ENCODE measurements around the gene UBTD1.
"Not testable (repeated sequence)": the region's sequence is repeated elsewhere in the genome, so short reads cannot be mapped to it uniquely, and the experiment has no call there.

Gene UBTD1

DNA sequence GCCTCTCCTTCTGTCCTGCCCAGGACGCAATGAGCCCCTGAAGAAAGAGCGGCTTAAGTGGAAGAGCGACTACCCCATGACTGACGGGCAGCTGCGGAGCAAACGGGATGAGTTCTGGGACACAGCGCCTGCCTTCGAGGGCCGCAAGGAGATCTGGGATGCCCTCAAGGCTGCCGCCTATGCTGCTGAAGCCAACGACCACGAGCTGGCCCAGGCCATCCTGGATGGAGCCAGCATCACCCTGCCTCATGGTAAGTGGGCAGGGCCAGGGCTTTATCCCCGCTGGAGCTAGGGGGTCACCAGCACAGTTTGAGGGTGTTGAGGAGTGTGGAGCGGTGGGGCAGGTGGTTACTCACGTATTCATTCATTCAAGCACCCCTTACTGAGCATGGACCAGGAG, 69.2 kb downstream of the UBTD1 start:
- no peak for DNase-seq

GRCh38 chr10:97570146-97570788, 71.5 kb downstream of the UBTD1 start:
- no peak for DNase-seq

DNA sequence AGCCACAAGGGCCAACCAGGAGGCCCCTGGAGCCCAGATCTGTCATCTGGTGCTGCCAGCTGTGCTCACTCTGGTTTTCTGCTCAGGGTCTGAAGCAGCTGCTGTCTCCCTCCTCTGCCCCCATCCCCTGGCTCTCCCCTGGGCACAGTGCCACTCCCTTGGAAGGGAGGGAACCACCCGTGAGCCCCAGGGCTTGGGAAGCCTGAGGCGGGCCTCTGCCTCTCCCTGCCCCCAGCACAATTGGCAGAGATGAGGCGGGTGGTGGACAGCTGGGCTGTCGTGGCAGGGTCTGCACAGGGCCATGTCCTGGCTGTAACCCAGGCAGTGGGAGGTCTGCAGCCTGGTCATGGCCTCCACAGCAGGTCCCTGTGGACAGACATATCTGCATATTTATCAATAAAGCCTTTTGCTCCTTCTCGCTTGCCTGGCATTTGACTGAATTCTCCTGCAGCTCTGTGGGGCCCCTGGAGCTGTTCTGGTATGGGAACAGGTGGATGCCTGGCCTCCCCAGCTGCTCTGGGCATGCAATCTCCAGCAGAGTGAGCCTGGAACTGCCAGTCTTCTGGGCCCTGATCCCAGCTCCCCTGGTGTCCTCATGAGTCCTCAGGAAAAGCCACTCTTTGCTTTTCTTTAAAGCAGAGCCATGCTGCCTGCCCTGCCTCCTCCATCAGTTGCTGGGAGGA, 72.2 kb downstream of the UBTD1 start:
- DNase-seq: no peak

DNA sequence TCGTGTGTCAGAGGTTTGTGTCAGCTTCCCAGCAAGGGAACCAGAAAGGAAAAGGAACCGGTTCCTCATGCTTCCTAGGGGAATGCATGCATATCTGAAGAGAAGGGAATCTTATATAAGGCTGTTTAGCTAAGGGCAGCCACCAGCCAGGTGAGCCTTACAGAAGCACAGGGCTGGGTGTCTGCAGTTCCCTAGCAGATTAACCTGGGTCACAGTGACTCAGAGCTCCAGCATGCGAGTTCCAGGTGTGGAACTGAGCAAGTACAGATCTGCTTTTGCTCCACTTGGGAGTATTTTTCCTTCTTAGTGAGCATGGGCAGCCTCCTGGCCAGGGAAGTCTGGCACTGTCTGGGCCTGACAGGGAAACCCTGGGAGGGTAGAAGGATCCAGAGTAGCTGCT, 72.9 kb downstream of the UBTD1 start:
- DNase-seq: no peak

DNA sequence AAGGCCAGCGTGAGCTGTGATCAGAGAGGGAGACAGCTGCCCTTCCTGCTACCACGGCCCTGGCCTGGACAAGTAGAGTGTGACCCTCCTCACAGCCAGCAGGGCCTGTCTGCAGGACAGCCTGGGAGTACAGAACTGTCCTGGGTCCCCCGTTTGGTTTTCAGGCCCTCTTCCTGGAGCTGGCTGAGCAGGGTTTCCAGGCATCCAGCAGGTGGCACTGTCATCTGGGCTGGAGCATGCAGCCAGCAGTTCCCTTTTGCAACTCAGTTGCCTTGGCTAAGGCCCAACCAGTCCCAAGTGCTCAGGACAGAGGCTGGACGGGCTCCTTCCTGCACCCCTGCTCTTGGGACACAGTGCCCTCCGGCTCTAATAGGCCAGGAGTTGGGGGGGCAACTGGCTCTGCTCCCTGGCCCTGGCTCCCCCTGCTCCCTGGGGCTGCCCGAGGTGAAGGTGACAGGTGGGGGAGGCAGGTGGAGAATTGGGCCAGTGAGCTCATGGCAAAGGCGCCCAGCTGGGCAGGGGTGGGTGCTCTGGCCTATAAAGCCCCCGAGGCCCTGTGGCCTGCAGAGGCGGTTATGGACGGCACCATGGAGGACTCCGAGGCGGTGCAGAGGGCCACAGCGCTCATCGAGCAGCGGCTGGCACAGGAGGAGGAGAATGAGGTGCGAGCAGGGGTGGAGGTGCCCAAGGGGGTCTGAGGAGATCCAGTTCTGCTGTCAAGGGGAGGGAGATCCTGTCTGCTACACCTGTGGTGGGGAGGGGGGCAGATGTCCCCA, 73.7 kb downstream of the UBTD1 start, which contains the start of gene ANKRD2:
TSS of gene ANKRD2 (plus strand) at position 566 of the 776 bp plus-strand sequence. CDS start at position 576, 10 bp downstream.
- peak; percentile 48 for DNase-seq

GRCh38 chr10:97573021-97573420, 74.3 kb downstream of the UBTD1 start:
- DNase-seq: no peak

DNA sequence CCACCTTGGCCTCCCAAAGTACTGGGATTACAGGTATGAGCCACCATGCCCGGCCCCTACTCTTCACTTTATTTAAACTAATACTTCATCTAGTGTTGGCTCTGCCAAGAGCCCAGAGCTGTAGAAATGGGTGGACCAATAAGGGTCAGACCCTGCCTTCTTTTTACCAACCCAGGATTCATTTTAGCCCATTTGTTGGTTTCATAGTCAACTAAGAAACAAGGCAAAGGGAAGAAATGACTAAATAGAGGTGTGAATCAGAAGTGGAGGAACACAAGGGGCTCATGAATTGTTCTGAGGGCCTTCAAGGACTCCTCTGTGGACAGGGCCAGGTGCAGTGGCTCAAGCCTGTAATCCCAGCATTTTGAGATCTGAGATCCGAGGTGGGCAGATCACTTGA, 74.9 kb downstream of the UBTD1 start:
- no peak for DNase-seq

- no peak for DNase-seq
Measured at GRCh38 chr10:97574374-97575126, 75.8 kb downstream of the UBTD1 start.

DNA sequence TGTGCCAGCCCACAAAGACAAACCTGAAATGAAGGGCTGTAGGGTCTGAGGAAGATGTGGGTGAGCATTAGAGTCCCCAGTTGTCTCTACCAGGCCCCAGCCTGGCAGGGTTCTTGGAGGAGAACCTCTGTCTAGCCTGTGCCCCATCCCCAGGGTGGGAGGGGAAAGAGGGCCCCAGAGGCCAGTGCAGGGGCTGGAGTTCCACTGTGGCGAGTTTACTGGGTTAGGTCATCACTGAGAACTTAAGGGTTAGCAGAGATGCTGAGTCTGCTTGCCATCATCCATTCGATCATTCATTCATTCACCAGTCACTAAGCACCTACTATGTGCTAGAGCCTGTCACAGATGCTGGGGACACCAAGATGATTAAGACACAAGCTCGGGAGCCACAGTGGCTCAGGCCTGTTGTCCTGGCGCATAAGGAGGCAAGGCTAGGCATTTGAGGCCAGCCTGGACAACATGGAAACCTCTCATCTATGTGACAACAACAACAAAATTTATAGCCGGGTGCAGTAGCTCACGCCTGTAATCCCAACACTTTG, 76.5 kb downstream of the UBTD1 start:
- DNase-seq: no peak

DNA sequence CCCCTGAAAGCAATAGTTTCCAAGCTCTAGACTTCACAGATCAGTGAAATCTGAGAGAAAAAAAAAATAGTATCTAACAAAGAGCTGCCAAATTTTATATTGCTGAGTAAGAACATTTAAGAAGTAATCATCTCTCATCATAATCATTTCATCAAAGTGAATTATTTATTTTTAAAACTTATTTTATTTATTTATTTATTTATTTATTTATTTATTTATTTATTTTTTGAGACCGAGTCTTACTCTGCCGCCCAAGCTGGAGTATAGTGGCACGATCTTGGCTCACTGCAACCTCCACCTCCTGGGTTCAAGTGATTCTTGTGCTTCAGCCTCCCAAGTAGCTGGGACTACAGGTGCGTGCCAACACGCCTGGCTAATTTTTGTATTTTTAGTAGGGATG, 77.8 kb downstream of the UBTD1 start:
- not testable (repeated sequence) for DNase-seq

DNA sequence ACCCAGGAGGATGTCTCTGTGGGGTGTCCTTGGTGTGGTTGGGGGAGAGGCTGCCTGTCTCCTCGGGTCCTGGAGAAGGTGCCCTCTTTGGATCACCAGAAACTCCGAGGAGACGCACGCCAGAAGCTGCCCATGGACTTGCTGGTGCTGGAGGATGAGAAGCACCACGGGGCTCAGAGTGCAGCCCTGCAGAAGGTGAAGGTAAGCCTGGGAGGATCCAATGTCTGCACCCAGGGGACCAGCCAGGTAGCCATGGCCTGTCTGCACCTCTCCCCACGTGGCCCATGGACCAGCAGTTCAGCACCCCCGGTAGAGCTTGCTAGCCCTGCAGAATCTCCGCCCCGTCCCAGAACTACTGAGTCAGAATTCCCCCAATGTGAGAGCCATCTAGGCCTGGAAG, 79.0 kb downstream of the UBTD1 start:
- DNase-seq: no peak

DNA sequence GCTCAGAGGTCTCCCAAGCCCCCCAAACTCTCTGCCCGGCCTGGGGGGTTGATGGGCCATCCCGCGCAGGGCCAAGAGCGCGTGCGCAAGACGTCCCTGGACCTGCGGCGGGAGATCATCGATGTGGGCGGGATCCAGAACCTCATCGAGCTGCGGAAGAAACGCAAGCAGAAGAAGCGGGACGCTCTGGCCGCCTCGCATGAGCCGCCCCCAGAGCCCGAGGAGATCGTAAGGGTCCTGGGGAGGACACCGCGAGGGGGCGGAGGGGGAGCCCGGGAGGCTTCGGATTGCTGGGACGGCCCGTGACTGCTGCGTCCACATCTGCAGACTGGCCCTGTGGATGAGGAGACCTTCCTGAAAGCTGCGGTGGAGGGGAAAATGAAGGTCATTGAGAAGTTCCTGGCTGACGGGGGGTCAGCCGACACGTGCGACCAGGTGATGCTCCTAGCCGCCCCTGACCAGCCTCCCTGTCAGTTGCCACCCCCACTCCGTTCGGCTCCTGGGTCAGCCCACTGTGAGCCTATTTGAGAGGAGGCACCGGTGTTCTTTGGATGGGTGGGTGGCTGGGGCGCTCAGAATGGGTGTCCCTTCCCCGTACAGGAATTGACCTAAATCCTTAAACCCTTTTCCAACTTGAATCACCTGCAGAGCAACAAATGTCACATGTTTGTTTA, 79.6 kb downstream of the UBTD1 start:
- DNase-seq: no peak

DNA sequence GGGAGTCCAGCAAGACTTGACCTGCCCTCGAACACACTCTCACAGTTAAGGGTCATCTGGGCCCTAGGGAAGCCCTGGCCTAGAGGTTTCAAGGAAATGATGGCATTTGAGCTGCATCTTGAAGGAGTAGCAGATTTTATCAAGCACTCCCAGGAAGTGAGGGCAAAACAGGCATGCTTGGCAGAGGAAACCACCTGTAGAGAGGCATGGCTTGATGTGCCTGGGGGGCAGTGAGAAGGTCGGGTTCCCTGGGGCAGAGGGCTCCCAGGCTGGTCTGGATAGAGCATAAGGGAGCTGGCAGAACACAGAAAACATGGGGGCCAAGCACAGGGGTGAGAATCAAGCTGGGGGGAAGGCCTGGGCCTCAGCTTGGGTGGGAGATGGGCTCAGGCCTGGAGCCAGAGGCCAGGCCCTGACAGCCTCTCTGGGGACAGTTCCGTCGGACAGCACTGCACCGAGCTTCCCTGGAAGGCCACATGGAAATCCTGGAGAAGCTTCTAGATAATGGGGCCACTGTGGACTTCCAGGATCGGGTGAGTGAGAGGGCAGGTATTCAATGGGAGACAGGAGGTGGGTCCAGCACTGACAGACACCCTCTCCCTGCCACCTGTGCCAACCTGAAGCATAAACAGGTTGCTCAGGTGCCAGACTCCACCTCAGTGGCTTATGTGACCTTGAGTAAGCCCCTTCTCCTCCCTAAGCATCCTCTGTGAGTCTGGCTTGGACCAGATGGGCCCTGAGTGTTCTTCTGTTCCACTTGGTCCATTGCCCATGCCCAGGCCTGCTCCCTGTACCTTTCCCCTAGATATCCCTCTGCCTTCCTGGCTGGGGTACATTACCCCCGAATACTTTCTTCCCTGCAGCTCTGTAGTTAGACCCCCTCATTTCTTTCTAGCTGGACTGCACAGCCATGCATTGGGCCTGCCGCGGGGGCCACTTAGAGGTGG, 82.0 kb downstream of the UBTD1 start:
- no peak for DNase-seq

DNA sequence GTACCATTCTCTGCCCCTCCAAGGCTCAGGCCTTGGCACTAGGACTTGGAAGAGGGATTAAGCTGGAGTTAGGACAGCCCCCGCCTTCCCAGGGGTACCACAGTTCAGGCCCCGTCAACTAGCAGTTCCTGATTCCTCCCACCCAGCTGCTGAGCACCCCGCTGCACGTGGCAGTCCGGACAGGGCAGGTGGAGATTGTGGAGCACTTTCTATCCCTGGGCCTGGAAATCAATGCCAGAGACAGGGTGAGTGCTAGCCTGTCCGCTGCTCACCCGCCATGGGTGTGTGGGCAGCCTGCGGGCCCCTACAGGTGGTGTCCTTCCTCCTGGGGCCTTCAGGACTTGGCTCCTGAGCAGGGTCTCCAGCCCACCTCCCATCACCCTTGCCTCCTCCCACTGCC, 83.4 kb downstream of the UBTD1 start:
- DNase-seq: no peak

GRCh38 chr10:97583476-97583875, 84.8 kb downstream of the UBTD1 start:
- DNase-seq: no peak

DNA sequence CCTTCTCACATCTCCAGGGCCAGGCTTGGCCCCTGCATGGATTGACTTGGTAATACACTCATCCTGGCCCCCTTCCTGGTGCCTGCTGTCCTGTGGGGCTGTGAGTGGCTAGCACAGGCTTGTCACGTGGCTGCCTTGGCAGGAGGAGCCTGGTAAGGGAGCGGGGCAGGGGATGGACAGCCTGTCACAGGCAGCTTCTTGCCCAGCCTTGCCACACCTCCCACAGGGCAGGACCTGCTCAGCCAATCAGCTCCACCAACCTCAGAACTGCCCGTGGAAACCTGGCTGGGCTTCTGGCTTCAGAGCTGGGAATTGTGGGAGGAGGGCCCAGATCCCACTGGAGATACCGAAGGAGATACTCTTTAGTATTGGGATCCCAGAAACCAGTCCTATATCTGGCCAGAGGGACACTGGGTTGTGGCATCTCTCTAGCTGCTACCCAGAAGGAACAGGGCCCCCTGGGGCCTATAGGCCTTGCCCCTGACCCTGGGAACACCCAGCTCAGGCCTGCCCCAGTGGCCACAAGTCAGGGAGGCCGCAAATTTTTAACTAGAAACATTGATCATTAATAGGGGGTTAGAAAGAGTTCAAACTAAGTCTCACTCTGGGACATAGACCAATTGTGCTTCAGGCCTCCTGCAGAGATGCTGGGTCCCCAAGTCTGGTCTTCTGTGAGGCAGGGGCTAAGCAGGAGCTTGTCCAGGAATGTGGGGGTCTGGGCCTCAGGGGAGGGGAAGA, 85.5 kb downstream of the UBTD1 start, which contains the start of gene HOGA1:
TSS of gene HOGA1 (plus strand) at position 330 of the 738 bp plus-strand sequence. CDS start at position 645, 315 bp downstream.
- DNase-seq: no peak

- no peak for DNase-seq
Measured at GRCh38 chr10:97584798-97585438, 86.2 kb downstream of the UBTD1 start.

GRCh38 chr10:97585439-97585811, 86.7 kb downstream of the UBTD1 start:
- DNase-seq: no peak

DNA sequence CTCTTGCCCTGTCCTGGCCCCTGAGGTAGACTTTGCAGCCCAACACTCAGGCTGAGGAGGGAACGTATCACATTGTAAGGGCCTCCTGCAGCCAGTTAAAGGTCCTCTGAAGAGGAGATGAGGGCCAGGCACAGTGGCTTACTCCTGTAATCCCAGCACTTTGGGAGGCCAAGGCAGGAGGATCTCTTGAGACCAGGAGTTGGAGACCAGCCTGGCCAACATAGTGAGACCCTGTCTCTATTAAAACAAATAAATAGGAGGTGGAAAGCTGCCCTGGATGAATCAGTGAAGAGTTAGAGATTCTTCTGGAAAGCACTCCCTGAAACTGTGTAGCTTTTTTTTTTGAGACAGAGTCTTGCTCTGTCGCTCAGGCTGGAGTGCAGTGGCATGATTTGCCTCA, 88.5 kb downstream of the UBTD1 start:
- DNase-seq: no peak

GRCh38 chr10:97589479-97589878, 90.8 kb downstream of the UBTD1 start, which contains the start of gene C10orf62:
TSS of gene C10orf62 (plus strand) at chr10:97589721. CDS start at chr10:97589898, 177 bp downstream.
- DNase-seq: no peak
